GM13977 (cell line): ENCODE data around the gene MPHOSPH6.
"Not testable (repeated sequence)": the region's sequence is repeated elsewhere in the genome, so short reads cannot be mapped to it uniquely, and the experiment has no call there.

ENCODE experiments used
- DNase-seq: peaks from one replicate; pipeline ENCODE4 v3.0.0; 2012; ENCODE audit warnings: low spot score
- CTCF ChIP-seq: IDR thresholded peaks from 2 replicates; pipeline ENCODE4 v1.5.1; 2012; ENCODE audit warnings: mild to moderate bottlenecking, control low read depth; ENCODE audit not compliant: insufficient read depth; ENCODE audit errors: extremely low read depth, missing control alignments
- in situ Hi-C: fragments of 300-500 bp; cut with MboI; formaldehyde crosslinking; loops from one replicate; pipeline ENCODE4 v1.12.0; 2022; ENCODE audit warnings: low sequenced_read_pairs, low pct_unique_long_range_greater_than_20kb, mixed read lengths, inconsistent platforms; ENCODE audit not compliant: unreplicated experiment

The MPHOSPH6 gene

GRCh38 chr16:82152641-82153112, 17.3 kb downstream of the MPHOSPH6 start:
- TF ChIP-seq CTCF, result no peak
- in situ Hi-C loops, result no loop called here
- no peak for DNase-seq

- in situ Hi-C loops, result no loop called here
- no peak for DNase-seq
- no peak for TF ChIP-seq CTCF
Observed at GRCh38 chr16:82152196-82152595, 17.8 kb downstream of the MPHOSPH6 start.

- DNase-seq, result no peak
- in situ Hi-C loops, result no loop called here
- TF ChIP-seq CTCF, result no peak
Observed at GRCh38 chr16:82150549-82150948, 19.5 kb downstream of the MPHOSPH6 start.

GRCh38 chr16:82149536-82149935, 20.5 kb downstream of the MPHOSPH6 start:
- no peak for DNase-seq
- in situ Hi-C loops, result no loop called here
- no peak for TF ChIP-seq CTCF

- in situ Hi-C loops, result no loop called here
- TF ChIP-seq CTCF, result no peak
- DNase-seq, result no peak
Observed at GRCh38 chr16:82147546-82147945, 22.5 kb downstream of the MPHOSPH6 start.

GRCh38 chr16:82146957-82147356, 23.1 kb downstream of the MPHOSPH6 start:
- no peak for TF ChIP-seq CTCF
- in situ Hi-C loops, result no loop called here
- no peak for DNase-seq

GRCh38 chr16:82146556-82146955, 23.5 kb downstream of the MPHOSPH6 start:
- in situ Hi-C loops, result no loop called here

GRCh38 chr16:82139286-82139571, 30.8 kb downstream of the MPHOSPH6 start:
- DNase-seq, in situ Hi-C loops: not testable (repeated sequence)

More at GRCh38 chr16:82146556-82146955, 23.5 kb downstream of the MPHOSPH6 start:
- no peak for TF ChIP-seq CTCF
- DNase-seq, result no peak
